HepG2 (cell line): ENCODE results near the gene CLIC1. TPM values are rescaled to one million over a fixed set of nuclear protein-coding genes. Genes with fewer than 3 reads are reported as not detected.

Source experiments
- AHR ChIP-seq: IDR thresholded peaks from 2 replicates; pipeline ENCODE4 v1.6.1; 2018; ENCODE audit warnings: missing genetic modification reagents, missing compliant biosample characterization
- AKNA ChIP-seq: sonication (generic); formaldehyde crosslinking; IDR thresholded peaks from 2 replicates; pipeline ENCODE4 v1.4.0; 2020; ENCODE audit warnings: missing genetic modification reagents, borderline replicate concordance
- FOXM1 ChIP-seq: sonication (generic); formaldehyde crosslinking; IDR thresholded peaks from 2 replicates; pipeline ENCODE4 v1.5.0; 2020; ENCODE audit warnings: missing genetic modification reagents
- GATAD2A ChIP-seq: IDR thresholded peaks from 2 replicates; pipeline ENCODE4 v1.6.1; 2016
- JUND ChIP-seq: sonication (generic); formaldehyde crosslinking; IDR thresholded peaks from 2 replicates; pipeline ENCODE4 v1.8.0; 2022; ENCODE audit warnings: mild to moderate bottlenecking, missing genetic modification reagents
- KDM2A ChIP-seq: sonication (generic); formaldehyde crosslinking; IDR thresholded peaks from 2 replicates; pipeline ENCODE4 v1.4.0; 2020; ENCODE audit warnings: low read depth, missing genetic modification reagents, borderline replicate concordance
- KLF11 ChIP-seq: IDR thresholded peaks from 2 replicates; pipeline ENCODE4 v1.6.1; 2016; ENCODE audit warnings: missing compliant biosample characterization
- MED8 ChIP-seq: sonication (generic); formaldehyde crosslinking; IDR thresholded peaks from 2 replicates; pipeline ENCODE4 v1.8.1; 2023; ENCODE audit warnings: mild to moderate bottlenecking, missing genetic modification reagents; ENCODE audit not compliant: insufficient replicate concordance
- MEIS1 ChIP-seq: sonication (generic); formaldehyde crosslinking; IDR thresholded peaks from 2 replicates; pipeline ENCODE4 v1.9.0; 2021; ENCODE audit warnings: mild to moderate bottlenecking, missing genetic modification reagents, moderate library complexity, borderline replicate concordance
- MNT ChIP-seq: fragments of 450-650 bp; IDR thresholded peaks from 2 replicates; pipeline ENCODE4 v1.6.1; 2016
- POGZ ChIP-seq: sonication (generic); formaldehyde crosslinking; IDR thresholded peaks from 2 replicates; pipeline ENCODE4 v1.4.0; 2020; ENCODE audit warnings: mild to moderate bottlenecking, missing genetic modification reagents
- SAFB2 ChIP-seq: sonication (generic); formaldehyde crosslinking; IDR thresholded peaks from 2 replicates; pipeline ENCODE4 v1.5.1; 2020; ENCODE audit warnings: missing genetic modification reagents, low read depth, mild to moderate bottlenecking, borderline replicate concordance
- SP140L ChIP-seq: sonication (generic); formaldehyde crosslinking; IDR thresholded peaks from 2 replicates; pipeline ENCODE4 v1.4.0; 2020; ENCODE audit warnings: missing genetic modification reagents, borderline replicate concordance
- STAT6 ChIP-seq: sonication (generic); formaldehyde crosslinking; IDR thresholded peaks from 2 replicates; pipeline ENCODE4 v1.4.0; 2020; ENCODE audit warnings: missing genetic modification reagents, mild to moderate bottlenecking, borderline replicate concordance
- U2AF1 ChIP-seq: fragments of 200-400 bp; formaldehyde crosslinking; optimal IDR thresholded peaks from 2 replicates; pipeline ENCODE3; 2017; ENCODE audit warnings: mild to moderate bottlenecking, low read depth, low read length
- ZMYM2 ChIP-seq: sonication (generic); formaldehyde crosslinking; IDR thresholded peaks from 2 replicates; pipeline ENCODE4 v1.8.0; 2022; ENCODE audit warnings: mild to moderate bottlenecking, missing genetic modification reagents
- ZNF160 ChIP-seq: sonication (generic); formaldehyde crosslinking; IDR thresholded peaks from 2 replicates; pipeline ENCODE4 v1.8.0; 2022; ENCODE audit warnings: mild to moderate bottlenecking, inconsistent platforms, missing genetic modification reagents
- ZNF282 ChIP-seq: fragments of 450-650 bp; IDR thresholded peaks from 2 replicates; pipeline ENCODE4 v1.6.1; 2018; ENCODE audit not compliant: partially characterized antibody
- ZNF784 ChIP-seq: sonication (generic); formaldehyde crosslinking; IDR thresholded peaks from 2 replicates; pipeline ENCODE4 v1.5.1; 2020; ENCODE audit warnings: missing genetic modification reagents, mild to moderate bottlenecking, borderline replicate concordance
- ZSCAN30 ChIP-seq: sonication (generic); formaldehyde crosslinking; IDR thresholded peaks from 2 replicates; pipeline ENCODE4 v1.5.0; 2020; ENCODE audit warnings: mild to moderate bottlenecking, missing genetic modification reagents
- polyA plus RNA-seq, 8 experiments: library from polyadenylated mRNA; depleted of rRNA in 3 of 8; stranded (reverse) in 7 of 8; unstranded in 1 of 8; fragments of >200 nt; fragmentation: Illumina TruSeq in 4 of 8; extraction: Trizol in 4 of 8; gene quantifications; 2 replicates each; pipeline versions ENCODE4 v1.2.1 to v1.2.3, GENCODE V29; 2011 to 2016; ENCODE audit warnings: low read depth in 4 of 8, missing spikeins in 1 of 8, mixed read lengths in 1 of 8; ENCODE audit not compliant: insufficient read depth in 1 of 8
- total RNA-seq, 5 experiments: library from RNA; depleted of rRNA; stranded (reverse); fragments of >200 nt; fragmentation: Illumina TruSeq; extraction: Trizol; gene quantifications; 2 replicates each; pipeline ENCODE4 v1.2.3, GENCODE V29; 2016; ENCODE audit warnings: low read depth in 1 of 5

The CLIC1 gene
- total and polyA plus RNA-seq, 2 of the 13 experiments (the other 11 are each of a cell fraction or from before 2014, with no cell fraction given): 602 to 891 TPM

GRCh38 chr6:31737315-31737990 lies 1.1 kb upstream of the CLIC1 start (continued):
- TF ChIP-seq AKNA (CRISPR knock-in tag): no peak
- TF ChIP-seq SAFB2 (CRISPR knock-in tag): no peak
- no peak for TF ChIP-seq ZNF282
- TF ChIP-seq STAT6: no peak
- no peak for TF ChIP-seq SP140L (CRISPR knock-in tag)
- peak; percentile 87; the same call in 1 of the 2 replicates for TF ChIP-seq MEIS1 (CRISPR knock-in tag)
- no peak for TF ChIP-seq MNT
- no peak for TF ChIP-seq U2AF1
- peak; percentile 72 for TF ChIP-seq MED8
- TF ChIP-seq ZMYM2 (CRISPR knock-in tag): no peak
- no peak for TF ChIP-seq ZSCAN30
- peak; percentile 77 for TF ChIP-seq GATAD2A (CRISPR knock-in tag)
- no peak for TF ChIP-seq KDM2A (CRISPR knock-in tag)
- TF ChIP-seq KLF11: no peak
- no peak for TF ChIP-seq ZNF784 (CRISPR knock-in tag)
- no peak for TF ChIP-seq POGZ (CRISPR knock-in tag)
- no peak; the same call in 1 of the 2 replicates for TF ChIP-seq AHR (CRISPR knock-in tag)
- TF ChIP-seq ZNF160 (CRISPR knock-in tag): no peak
- no peak for TF ChIP-seq FOXM1 (CRISPR knock-in tag)
- no peak for TF ChIP-seq JUND (CRISPR knock-in tag)
